Measurements from ENCODE around the gene TMEM41B. TPM values are rescaled to one million over a fixed set of nuclear protein-coding genes. Genes with fewer than 3 reads are reported as not detected.
A peak's percentile ranks its signal among the peaks of the same experiment; 100 is the strongest.

TMEM41B gene
- total and polyA plus RNA-seq, 2 of the 8 experiments (the other 6 are each of a cell fraction or from before 2014, with no cell fraction given) = 24.3 to 50.1 TPM

DNA sequence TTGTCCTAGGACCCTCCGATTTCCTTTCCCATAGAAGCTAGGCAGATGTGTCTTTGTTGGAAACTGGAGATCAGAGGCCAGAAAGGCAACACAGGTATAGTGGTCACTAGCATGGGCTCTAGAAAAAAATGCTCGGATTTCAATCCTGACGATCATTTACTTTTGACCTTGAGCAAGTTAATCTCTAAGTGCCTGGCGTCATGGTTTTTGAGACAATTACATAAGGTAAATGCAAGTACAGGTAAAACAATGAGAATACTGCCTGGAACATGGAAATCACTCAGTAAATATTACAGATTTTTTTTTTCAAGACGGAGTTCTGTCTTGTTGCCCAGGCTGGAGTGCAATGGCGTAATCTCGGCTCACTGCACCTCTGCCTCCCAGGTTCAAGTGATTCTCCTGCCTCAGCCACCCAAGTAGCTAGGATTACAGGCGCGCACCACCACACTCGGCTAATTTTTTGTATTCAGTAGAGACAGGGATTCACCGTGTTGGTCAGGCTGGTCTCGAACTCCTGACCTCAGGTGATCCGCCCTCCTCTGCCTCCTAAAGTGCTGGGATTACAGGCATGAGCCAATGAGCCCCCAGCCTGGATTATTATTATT is 48.2 kb downstream of the TMEM41B start:
- CTCF ChIA-PET (ENCODE audit: partially characterized antibody) = interaction anchor here (0.6 to 3.1 kb wide), 5 partner anchors 12 to 170 kb away, joined by 3 to 16 read pairs (median 3); no protein-coding TSS in a partner anchor
- Histone ChIP-seq H2AK5ac (ENCODE audit: low read depth, low read length) (0 out of 2 replicates have a peak overlapping the region, but pooled peaks have one; percentile 17), H3K18ac (ENCODE audit: extremely low read depth, low read length) (no peak overlapping the region), H2BK5ac (ENCODE audit: low read depth, low read length) (peak overlapping the region; percentile 61; the same call in 1 of the 2 replicates), H2BK120ac (replicated peaks; ENCODE audit: low read depth, low read length) (no peak overlapping the region), H2BK12ac (ENCODE audit: low read depth, low read length) (0 out of 2 replicates have a peak overlapping the region, but pooled peaks have one; percentile 52), H3K56ac (replicated peaks; ENCODE audit: insufficient read length, low read depth, low read length) (no peak overlapping the region), H2BK20ac (ENCODE audit: low read length) (no peak overlapping the region), H3K79me2 (ENCODE audit: control insufficient read depth in 1 of 2, insufficient read depth in 2 of 2, low read length in 2 of 2) (peaks cover 7 to 31% of the 10 kb centered on the region in 2 experiments; a peak in 3 of 4 replicates), H2AFZ (ENCODE audit: low read length) (no peak overlapping the region), H3K79me1 (ENCODE audit: low read depth, low read length) (no peaks in the 10 kb centered on the region; the same call in 1 of the 2 replicates), H3K9me3 (ENCODE audit: insufficient read depth in 2 of 2, low read depth in 1 of 2, low read length in 1 of 2) (no peaks in the 10 kb centered on the region), H4K91ac (replicated peaks; ENCODE audit: insufficient read length, low read length) (no peak overlapping the region), H3K4ac (replicated peaks; ENCODE audit: insufficient read length, low read depth, low read length) (no peak overlapping the region), H3K14ac (ENCODE audit: insufficient read length) (no peak overlapping the region), H2BK15ac (ENCODE audit: low read length) (no peak overlapping the region), H4K20me1 (replicated peaks in 1 of 2; ENCODE audit: control insufficient read depth in 1 of 2, insufficient read depth in 2 of 2, low read length in 2 of 2) (peaks cover 2 to 5% of the 10 kb centered on the region in 2 experiments), H3K9ac (replicated peaks in 1 of 4; ENCODE audit: extremely low read depth in 1 of 4, low read depth in 3 of 4, low read length in 3 of 4) (no peak overlapping the region), H3K4me3 (ENCODE audit: extremely low read depth in 1 of 4, insufficient read depth in 2 of 4, low read depth in 3 of 4, low read length in 4 of 4) (peak overlapping the region in 3 of 4 experiments; percentile 79 to 96 (median 96); a peak in 4 of 8 replicates), H3K27me3 (replicated peaks in 1 of 4; ENCODE audit: control insufficient read depth in 3 of 4, extremely low read depth in 1 of 4, insufficient read depth in 3 of 4, low read length in 3 of 4) (no peaks in the 10 kb centered on the region), H3K23ac (ENCODE audit: insufficient read length) (no peak overlapping the region), H4K5ac (ENCODE audit: insufficient read length, low read depth, low read length) (no peak overlapping the region), H3K4me1 (replicated peaks in 1 of 4; ENCODE audit: control insufficient read depth in 3 of 4, insufficient read depth in 4 of 4, low read length in 3 of 4) (peaks cover 2 to 4% (median 3%) of the 10 kb centered on the region in 4 experiments; a peak in 3 of 7 replicates), H3K4me2 (ENCODE audit: insufficient read depth in 1 of 2, low read depth in 2 of 2, low read length in 2 of 2) (peak overlapping the region; percentile 85 to 92), H3K23me2 (ENCODE audit: low read depth, low read length) (peaks cover 16% of the 10 kb centered on the region), H3K27ac (ENCODE audit: low read depth, low read length) (no peak overlapping the region), H3K36me3 (ENCODE audit: control insufficient read depth in 2 of 4, insufficient read depth in 4 of 4, low read length in 3 of 4) (no peaks in the 10 kb centered on the region), H4K8ac (ENCODE audit: extremely low read depth, insufficient read depth, low read length) (no peak overlapping the region)
- no peak for DNase-seq (ENCODE audit: low read depth in 1 of 2, low spot score in 2 of 2)
- WGBS, 2 experiments (ENCODE audit: extremely low coverage in 1 of 2, insufficient coverage in 1 of 2, insufficient read length in 1 of 2, insufficient replicate concordance in 2 of 2, low coverage in 1 of 2, low lambda C conversion rate in 2 of 2, missing lambda C conversion rate in 1 of 2) = 87% methylated on average over 12 of the region's 13 CpGs; no CpG with 5 or more reads in 1 of the 2 experiments
- FAIRE-seq = no peak
- POLR2A ChIA-PET (ENCODE audit: partially characterized antibody) = interaction anchor here (0.7 to 4.0 kb wide), 14 partner anchors 8 to 193 kb away, joined by 3 to 22 read pairs (median 4); partner anchors contain the start of genes IPO7 and ZNF143
- TF ChIP-seq JUN (IDR thresholded peaks at IDR 0.05; ENCODE audit: low read depth, low read length) (no peak), RAD21 (IDR thresholded peaks at IDR 0.05 in 1 of 2, conservative IDR thresholded peaks at IDR 0.05 in 1 of 2; ENCODE audit: low read depth in 2 of 2, low read length in 2 of 2) (no peak), GABPA (IDR thresholded peaks at IDR 0.05; ENCODE audit: borderline replicate concordance, insufficient read depth, low read length) (no peak), TAF1 (IDR thresholded peaks at IDR 0.05; ENCODE audit: low read depth, low read length) (no peak), RFX5 (IDR thresholded peaks at IDR 0.05; ENCODE audit: borderline replicate concordance, low read depth, low read length) (no peak), POLR2AphosphoS5 (IDR thresholded peaks at IDR 0.05; ENCODE audit: low read depth, low read length) (no peak), KDM4A (IDR thresholded peaks at IDR 0.05; ENCODE audit: low read depth, low read length, severe bottlenecking) (no peak), EP300 (IDR thresholded peaks at IDR 0.05; ENCODE audit: borderline replicate concordance in 1 of 2, low read depth in 2 of 2, low read length in 2 of 2) (no peak), EGR1 (IDR thresholded peaks at IDR 0.05; ENCODE audit: borderline replicate concordance, low read depth, low read length) (no peak), CTBP2 (IDR thresholded peaks at IDR 0.05; ENCODE audit: borderline replicate concordance, insufficient read depth, insufficient read length, low read length) (no peak)
- TF ChIP-seq, protein P1, sequence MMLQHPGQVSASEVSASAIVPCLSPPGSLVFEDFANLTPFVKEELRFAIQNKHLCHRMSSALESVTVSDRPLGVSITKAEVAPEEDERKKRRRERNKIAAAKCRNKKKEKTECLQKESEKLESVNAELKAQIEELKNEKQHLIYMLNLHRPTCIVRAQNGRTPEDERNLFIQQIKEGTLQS (IDR thresholded peaks at IDR 0.05; ENCODE audit: insufficient read depth, low read depth, low read length) = no peak

All from H1 (cell line).